OCI-LY3 (cell line): ENCODE results near the gene ASPHD1.

Source experiments
- H2AFZ ChIP-seq: fragments of 200-600, 300-600 bp; shearing (Covaris generic); 2 replicates; pipeline ENCODE4 v1.6.0; 2014; ENCODE audit warnings: antibody characterized with exemption, low read depth, low read length
- H3K27ac ChIP-seq: fragments of 200-600, 300-600 bp; sonication (generic); 2 replicates; pipeline ENCODE4 v1.5.1; 2014; ENCODE audit warnings: mild to moderate bottlenecking, low read length, moderate library complexity, mixed read lengths
- H3K27me3 ChIP-seq: fragments of 200-600, 300-600 bp; sonication (generic); 2 replicates; pipeline ENCODE4 v1.6.1; 2014; ENCODE audit warnings: low read depth, low read length, mixed read lengths
- H3K36me3 ChIP-seq: fragments of 200-600, 300-600 bp; sonication (generic); replicated peaks from 2 replicates; pipeline ENCODE3; 2014; ENCODE audit warnings: low read depth, low read length, mixed read lengths
- H3K4me1 ChIP-seq: fragments of 300-600, 200-600 bp; sonication (generic); 2 replicates; pipeline ENCODE4 v1.6.1; 2014; ENCODE audit warnings: low read length, mixed read lengths
- H3K4me2 ChIP-seq: fragments of 200-600, 300-600 bp; sonication (generic); 2 replicates; pipeline ENCODE4 v1.6.1; 2014; ENCODE audit warnings: low read length, mixed read lengths
- H3K4me3 ChIP-seq: fragments of 300-600, 200-600 bp; sonication (generic); 2 replicates; pipeline ENCODE4 v1.5.1; 2014; ENCODE audit warnings: antibody characterized with exemption, mild to moderate bottlenecking, low read length, moderate library complexity
- H3K79me2 ChIP-seq: fragments of 300-600, 200-600 bp; shearing (Covaris generic); 2 replicates; pipeline ENCODE4 v1.6.1; 2014; ENCODE audit warnings: mild to moderate bottlenecking, low read length, mixed read lengths
- H3K9ac ChIP-seq: fragments of 300-600, 200-600 bp; shearing (Covaris generic); 2 replicates; pipeline ENCODE4 v1.6.0; 2014; ENCODE audit warnings: mild to moderate bottlenecking, low read length, moderate library complexity
- H3K9me3 ChIP-seq: fragments of 200-600, 300-600 bp; shearing (Covaris generic); 2 replicates; pipeline ENCODE4 v1.6.1; 2014; ENCODE audit warnings: low read length, mixed read lengths; ENCODE audit not compliant: insufficient read depth
- H4K20me1 ChIP-seq: fragments of 200-600, 300-600 bp; sonication (generic); 2 replicates; pipeline ENCODE4 v1.6.1; 2016; ENCODE audit warnings: low read length, mixed read lengths; ENCODE audit not compliant: insufficient read depth
- EZH2phosphoT487 ChIP-seq: fragments of 200-600 bp; shearing (Covaris generic); IDR thresholded peaks from 2 replicates; pipeline ENCODE4 v1.6.1; 2018; ENCODE audit warnings: antibody characterized with exemption, mixed run types, low read depth
- TF ChIP-seq, protein P1 (sequence below): fragments of 200-600, 300-600 bp; sonication (generic); IDR thresholded peaks from 2 replicates; pipeline ENCODE4 v1.5.1; 2014; ENCODE audit warnings: antibody characterized with exemption, low read length, low read depth

The ASPHD1 gene

DNA sequence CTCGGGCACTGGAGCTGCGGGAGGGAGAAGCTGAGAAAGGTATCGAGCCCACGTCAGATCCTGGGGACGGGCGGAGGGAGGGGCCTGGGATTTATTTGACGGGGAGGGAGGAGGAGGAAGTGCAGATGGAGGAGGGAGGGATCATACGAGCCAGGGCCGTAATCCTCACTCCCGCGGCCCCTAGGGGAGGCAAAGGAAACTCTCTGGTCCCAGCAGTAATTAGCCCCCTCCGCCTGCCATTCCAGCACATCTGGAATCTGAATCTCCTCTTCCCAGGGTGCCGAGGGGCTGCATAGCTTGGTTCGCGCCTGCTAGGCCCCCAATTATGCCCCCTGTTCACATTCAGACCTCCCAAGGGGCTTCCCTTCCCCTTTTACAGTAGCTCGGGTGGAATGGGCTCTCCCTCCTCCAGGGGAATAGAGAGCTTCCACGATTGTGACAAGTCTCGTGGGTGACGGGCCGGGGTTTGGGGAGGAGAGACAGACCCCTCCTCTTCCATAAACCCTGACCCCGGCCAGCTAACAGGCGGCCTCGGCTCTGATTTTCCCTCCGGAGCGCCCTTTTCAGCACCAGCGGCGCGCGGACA, 679 bp upstream of the ASPHD1 start, which contains the start of gene SEZ6L2:
Gene SEZ6L2 (minus strand): TSS at position 35 of the 586 bp plus-strand sequence. CDS start 531 bp downstream, outside the sequence.
- H3K9me3 ChIP-seq = no peaks in the 10 kb centered on the region

DNA sequence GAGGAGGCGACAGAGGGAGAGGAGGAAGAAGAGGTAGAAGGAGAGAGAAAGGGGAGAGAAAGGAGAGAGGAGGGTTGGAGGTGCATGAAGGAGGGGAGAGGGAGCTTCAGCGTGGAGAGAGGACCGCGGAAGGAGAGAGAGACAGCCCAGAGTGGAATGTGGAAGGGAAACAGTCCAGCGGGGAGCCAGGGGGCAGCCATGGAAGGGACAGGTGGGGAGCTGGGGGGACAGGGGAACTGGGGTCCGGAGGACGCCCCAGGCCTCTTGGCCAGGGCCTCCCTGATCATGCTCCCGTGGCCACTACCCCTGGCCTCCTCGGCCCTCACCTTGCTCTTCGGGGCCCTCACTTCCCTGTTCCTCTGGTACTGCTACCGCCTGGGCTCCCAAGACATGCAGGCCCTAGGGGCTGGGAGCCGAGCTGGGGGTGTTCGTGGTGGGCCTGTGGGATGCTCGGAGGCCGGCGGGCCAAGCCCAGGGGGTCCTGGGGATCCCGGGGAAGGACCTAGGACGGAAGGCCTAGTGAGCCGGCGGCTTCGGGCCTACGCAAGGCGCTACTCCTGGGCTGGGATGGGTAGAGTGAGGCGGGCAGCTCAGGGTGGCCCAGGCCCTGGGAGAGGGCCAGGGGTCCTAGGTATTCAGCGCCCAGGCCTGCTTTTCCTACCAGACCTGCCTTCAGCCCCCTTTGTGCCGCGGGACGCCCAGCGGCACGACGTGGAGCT, 759 bp downstream of the ASPHD1 start:
- Histone ChIP-seq H3K9ac (no peak overlapping the region), H3K4me1 (no peaks in the 10 kb centered on the region; the same call in 1 of the 2 replicates), H4K20me1 (peaks cover 3% of the 10 kb centered on the region), H3K27me3 (peaks cover 4% of the 10 kb centered on the region; the same call in 1 of the 2 replicates), H3K36me3 (no peaks in the 10 kb centered on the region), H3K9me3 (no peaks in the 10 kb centered on the region), H3K79me2 (no peaks in the 10 kb centered on the region), H2AFZ (no peak overlapping the region), H3K4me2 (no peak overlapping the region), H3K27ac (no peak overlapping the region), H3K4me3 (no peak overlapping the region)
- TF ChIP-seq, protein P1, sequence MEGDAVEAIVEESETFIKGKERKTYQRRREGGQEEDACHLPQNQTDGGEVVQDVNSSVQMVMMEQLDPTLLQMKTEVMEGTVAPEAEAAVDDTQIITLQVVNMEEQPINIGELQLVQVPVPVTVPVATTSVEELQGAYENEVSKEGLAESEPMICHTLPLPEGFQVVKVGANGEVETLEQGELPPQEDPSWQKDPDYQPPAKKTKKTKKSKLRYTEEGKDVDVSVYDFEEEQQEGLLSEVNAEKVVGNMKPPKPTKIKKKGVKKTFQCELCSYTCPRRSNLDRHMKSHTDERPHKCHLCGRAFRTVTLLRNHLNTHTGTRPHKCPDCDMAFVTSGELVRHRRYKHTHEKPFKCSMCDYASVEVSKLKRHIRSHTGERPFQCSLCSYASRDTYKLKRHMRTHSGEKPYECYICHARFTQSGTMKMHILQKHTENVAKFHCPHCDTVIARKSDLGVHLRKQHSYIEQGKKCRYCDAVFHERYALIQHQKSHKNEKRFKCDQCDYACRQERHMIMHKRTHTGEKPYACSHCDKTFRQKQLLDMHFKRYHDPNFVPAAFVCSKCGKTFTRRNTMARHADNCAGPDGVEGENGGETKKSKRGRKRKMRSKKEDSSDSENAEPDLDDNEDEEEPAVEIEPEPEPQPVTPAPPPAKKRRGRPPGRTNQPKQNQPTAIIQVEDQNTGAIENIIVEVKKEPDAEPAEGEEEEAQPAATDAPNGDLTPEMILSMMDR = no peak
- no peak for TF ChIP-seq EZH2phosphoT487

More for the DNA sequence above, 679 bp upstream of the ASPHD1 start, which contains the start of gene SEZ6L2:
- TF ChIP-seq, protein P1 = no peak
- no peak for TF ChIP-seq EZH2phosphoT487
- Histone ChIP-seq H3K9ac (no peak within 1 kb of the TSS), H2AFZ (no peak within 1 kb of the TSS), H3K27me3 (peaks cover 8% of the 10 kb centered on the region), H3K36me3 (no peaks in the 10 kb centered on the region), H3K27ac (no peak within 1 kb of the TSS), H3K4me1 (no peaks in the 10 kb centered on the region; the same call in 1 of the 2 replicates), H3K4me3 (peak within 1 kb of the TSS; percentile 78), H4K20me1 (peaks cover 3% of the 10 kb centered on the region), H3K4me2 (peak within 1 kb of the TSS; percentile 54), H3K79me2 (no peaks in the 10 kb centered on the region)

DNA sequence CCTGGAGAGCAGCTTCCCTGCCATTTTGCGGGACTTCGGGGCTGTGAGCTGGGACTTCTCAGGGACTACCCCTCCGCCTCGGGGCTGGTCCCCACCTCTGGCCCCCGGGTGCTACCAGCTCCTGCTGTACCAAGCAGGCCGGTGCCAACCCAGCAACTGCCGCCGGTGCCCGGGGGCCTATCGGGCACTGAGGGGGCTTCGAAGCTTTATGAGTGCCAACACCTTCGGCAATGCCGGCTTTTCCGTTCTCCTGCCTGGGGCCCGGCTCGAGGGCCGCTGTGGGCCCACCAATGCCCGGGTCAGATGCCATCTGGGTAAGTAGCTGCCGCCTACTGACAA, 1.3 kb downstream of the ASPHD1 start:
- peaks cover 4% of the 10 kb centered on the region; the same call in 1 of the 2 replicates for H3K27me3 ChIP-seq
- no peaks in the 10 kb centered on the region for H3K79me2 ChIP-seq
- H3K27ac ChIP-seq = no peak overlapping the region
- no peaks in the 10 kb centered on the region for H3K9me3 ChIP-seq
- no peaks in the 10 kb centered on the region; the same call in 1 of the 2 replicates for H3K4me1 ChIP-seq
- H3K4me2 ChIP-seq = no peak overlapping the region
- no peak overlapping the region for H3K4me3 ChIP-seq
- TF ChIP-seq, protein P1 = no peak
- TF ChIP-seq EZH2phosphoT487 = no peak
- peaks cover 3% of the 10 kb centered on the region for H4K20me1 ChIP-seq
- H3K9ac ChIP-seq = no peak overlapping the region
- no peak overlapping the region for H2AFZ ChIP-seq
- H3K36me3 ChIP-seq = no peaks in the 10 kb centered on the region

DNA sequence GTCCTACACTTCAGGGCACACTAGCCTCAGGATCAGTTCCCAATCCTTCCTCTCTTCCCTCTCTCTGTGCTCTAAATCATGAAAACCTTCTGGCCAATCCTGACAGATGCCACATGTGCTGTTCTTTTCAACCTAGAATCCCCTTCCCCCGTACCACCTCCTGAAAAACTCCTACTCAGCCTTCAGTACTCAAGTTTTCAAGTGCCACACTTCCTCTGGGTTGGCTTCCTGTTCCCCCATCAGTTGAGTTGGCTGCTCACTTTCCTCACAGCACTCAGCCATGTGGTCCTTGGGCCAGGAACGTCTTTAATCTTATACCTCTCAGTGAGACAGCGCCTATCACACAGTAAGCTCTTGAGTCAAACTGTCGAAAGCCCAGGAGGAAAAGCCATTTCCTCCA, 3.3 kb downstream of the ASPHD1 start:
- no peak overlapping the region for H2AFZ ChIP-seq
- no peaks in the 10 kb centered on the region for H3K36me3 ChIP-seq
- H3K4me2 ChIP-seq = no peak overlapping the region
- no peak overlapping the region for H3K9ac ChIP-seq
- no peaks in the 10 kb centered on the region for H3K9me3 ChIP-seq
- H3K79me2 ChIP-seq = no peaks in the 10 kb centered on the region
- no peaks in the 10 kb centered on the region for H4K20me1 ChIP-seq
- no peak overlapping the region for H3K27ac ChIP-seq
- H3K4me1 ChIP-seq = no peaks in the 10 kb centered on the region; the same call in 1 of the 2 replicates
- TF ChIP-seq, protein P1 = no peak
- TF ChIP-seq EZH2phosphoT487 = no peak
- H3K4me3 ChIP-seq = no peak overlapping the region
- no peaks in the 10 kb centered on the region for H3K27me3 ChIP-seq
